A549 (cell line): Measurements from ENCODE around the gene C5AR1. TPM values are rescaled to one million over a fixed set of nuclear protein-coding genes. Genes with fewer than 3 reads are reported as not detected.
A peak's percentile ranks its signal among the peaks of the same experiment; 100 is the strongest.

Experiments
- ATAC-seq, 2 experiments: fragments of 200-7000 bp in 1 of 2; fragments of >200 bp in 1 of 2; cut with Nextera tagmentation in 1 of 2; cut with Tn5 transposase in 1 of 2; 3 replicates each; pipeline versions ENCODE4 v1.8.0 to v1.9.1; 2018 to 2020; ENCODE audit warnings: mild to moderate bottlenecking in 1 of 2, moderate library complexity in 1 of 2
- CTCF ChIA-PET: fragments of 300-600 bp; sonication (Branson Sonifier 250); formaldehyde crosslinking; extraction: SDS; loops from one replicate; lab custom pipeline; 2021; ENCODE audit warnings: antibody characterized with exemption, inconsistent platforms; lab: Yijun Ruan, JAX
- POLR2A ChIA-PET: fragments of 350-600 bp; formaldehyde crosslinking; extraction: SDS; loops from one replicate; lab custom pipeline; 2021; ENCODE audit warnings: antibody characterized with exemption, inconsistent platforms; lab: Yijun Ruan, JAX
- DNase-seq, 2 experiments: peaks; one replicate each; pipeline versions ENCODE4 v3.0.0 to v3.0.0-alpha.2; 2011 to 2016; ENCODE audit warnings: low read depth in 1 of 2, low spot score in 1 of 2
- FAIRE-seq: peaks from 2 replicates; lab custom pipeline; 2011; peaks lifted over from hg19 to GRCh38; lab: Jason Lieb, UNC
- H3K27ac ChIP-seq, 2 experiments: fragments of >200 bp; sonication (Bioruptor Twin); formaldehyde crosslinking; 3 replicates each; pipeline ENCODE4 v1.5.1; 2016 to 2017
- H3K4me1 ChIP-seq: fragments of >200 bp; sonication (Bioruptor Twin); formaldehyde crosslinking; 3 replicates; pipeline ENCODE4 v1.6.1; 2016
- H3K4me2 ChIP-seq: fragments of >200 bp; sonication (Bioruptor Twin); formaldehyde crosslinking; 3 replicates; pipeline ENCODE4 v1.6.1; 2016
- H3K4me3 ChIP-seq: fragments of >200 bp; sonication (Bioruptor Twin); formaldehyde crosslinking; 3 replicates; pipeline ENCODE4 v1.5.1; 2016
- H3K9me3 ChIP-seq: fragments of >200 bp; sonication (Bioruptor Twin); formaldehyde crosslinking; 3 replicates; pipeline ENCODE4 v1.6.1; 2016
- CHD2 ChIP-seq: fragments of 150-350 bp; IDR thresholded peaks from 2 replicates; pipeline ENCODE4 v1.6.1; 2014; ENCODE audit warnings: low read length; ENCODE audit not compliant: partially characterized antibody
- EHF ChIP-seq: fragments of 250-450 bp; sonication (Bioruptor Pico); IDR thresholded peaks from 2 replicates; pipeline ENCODE4 v1.5.0; 2020; ENCODE audit warnings: mild to moderate bottlenecking
- EHMT2 ChIP-seq: fragments of 200-600 bp; sonication (generic); IDR thresholded peaks from 2 replicates; pipeline ENCODE4 v1.6.1; 2016; ENCODE audit warnings: antibody characterized with exemption, low read depth, mild to moderate bottlenecking, moderate library complexity
- EP300 ChIP-seq, 2 experiments: fragments of >200 bp; sonication (Bioruptor Twin); formaldehyde crosslinking; IDR thresholded peaks; 2 replicates in 1 of 2; 3 replicates in 1 of 2; pipeline ENCODE4 v1.6.1; 2016 to 2017
- ESRRA ChIP-seq: fragments of 150-350 bp; IDR thresholded peaks from 2 replicates; pipeline ENCODE4 v1.6.1; 2014; ENCODE audit warnings: mild to moderate bottlenecking, low read length, borderline replicate concordance
- FOXS1 ChIP-seq: fragments of 250-450 bp; sonication (Bioruptor Pico); IDR thresholded peaks from 2 replicates; pipeline ENCODE4 v1.5.0; 2020; ENCODE audit warnings: mild to moderate bottlenecking, moderate library complexity
- HDAC2 ChIP-seq: fragments of 200-600 bp; sonication (generic); IDR thresholded peaks from 2 replicates; pipeline ENCODE4 v1.6.1; 2016
- JUNB ChIP-seq: fragments of >200 bp; sonication (Bioruptor Twin); formaldehyde crosslinking; IDR thresholded peaks from 2 replicates; pipeline ENCODE4 v1.6.1; 2016
- KDM5A ChIP-seq: fragments of 200-600 bp; sonication (generic); IDR thresholded peaks from 2 replicates; pipeline ENCODE4 v1.6.1; 2016; ENCODE audit warnings: antibody characterized with exemption, mild to moderate bottlenecking
- MAFK ChIP-seq: fragments of 450-650 bp; IDR thresholded peaks from 2 replicates; pipeline ENCODE4 v1.6.1; 2014; ENCODE audit not compliant: partially characterized antibody
- MAZ ChIP-seq: fragments of 150-350 bp; IDR thresholded peaks from 2 replicates; pipeline ENCODE4 v1.6.1; 2014; ENCODE audit warnings: antibody characterized with exemption, low read depth, low read length, borderline replicate concordance
- NR3C1 ChIP-seq: fragments of >200 bp; sonication (Bioruptor Twin); formaldehyde crosslinking; IDR thresholded peaks from 3 replicates; pipeline ENCODE4 v1.6.1; 2017
- POLR2AphosphoS2 ChIP-seq: conservative IDR thresholded peaks from 2 replicates; pipeline ENCODE4 v1.6.1; 2012; ENCODE audit warnings: low read length, improper control_type of control experiment, inconsistent platforms
- RAD21 ChIP-seq, 2 experiments: fragments of >200 bp in 1 of 2; sonication (Bioruptor Twin) in 1 of 2; formaldehyde crosslinking in 1 of 2; IDR thresholded peaks in 1 of 2; conservative IDR thresholded peaks in 1 of 2; 2 replicates in 1 of 2; 3 replicates in 1 of 2; pipeline ENCODE4 v1.6.1; 2012 to 2018; ENCODE audit warnings: inconsistent platforms in 1 of 2
- TFCP2L1 ChIP-seq: fragments of 250-450 bp; sonication (Bioruptor Pico); IDR thresholded peaks from 2 replicates; pipeline ENCODE4 v1.5.0; 2021; ENCODE audit warnings: mild to moderate bottlenecking
- TP53 ChIP-seq: fragments of 250-450 bp; sonication (Bioruptor Pico); IDR thresholded peaks from 2 replicates; pipeline ENCODE4 v1.5.0; 2021; ENCODE audit warnings: mild to moderate bottlenecking, moderate library complexity
- ZC3H11A ChIP-seq: fragments of 450-650 bp; IDR thresholded peaks from 2 replicates; pipeline ENCODE4 v1.6.1; 2014; ENCODE audit warnings: antibody characterized with exemption, mild to moderate bottlenecking
- ZFP36 ChIP-seq: fragments of 450-650 bp; IDR thresholded peaks from 2 replicates; pipeline ENCODE4 v1.6.1; 2014; ENCODE audit warnings: borderline replicate concordance; ENCODE audit not compliant: partially characterized antibody
- WGBS: methylation state at CpG from one replicate; pipeline ENCODE4 v1.1.6; 2017; ENCODE audit errors: missing lambda C conversion rate; 5-methylcytosine and 5-hydroxymethylcytosine counted together
- polyA plus RNA-seq, 4 experiments: library from polyadenylated mRNA; depleted of rRNA in 3 of 4; stranded (reverse); fragments of >200 nt; fragmentation: RNase III in 1 of 4; extraction: RNeasy Plus Mini Kit Qiagen cat#74134 plus additional on column Dnase treatment in 1 of 4; gene quantifications; 2 replicates in 3 of 4; 3 replicates in 1 of 4; pipeline ENCODE4 v1.2.3, GENCODE V29; 2011 to 2017
- TF ChIP-seq, protein P1 (sequence below): IDR thresholded peaks from 2 replicates; pipeline ENCODE4 v1.6.1; 2012; ENCODE audit warnings: low read depth, borderline replicate concordance
- TF ChIP-seq, protein P2 (sequence below): fragments of 200-600 bp; sonication (generic); IDR thresholded peaks from 2 replicates; pipeline ENCODE4 v1.6.1; 2016; ENCODE audit warnings: antibody characterized with exemption, mild to moderate bottlenecking, moderate library complexity
- TF ChIP-seq, protein P3 (sequence below): fragments of 250-450 bp; sonication (Bioruptor Pico); IDR thresholded peaks from 2 replicates; pipeline ENCODE4 v1.5.0; 2020; ENCODE audit warnings: low read depth, mild to moderate bottlenecking, moderate library complexity
- TF ChIP-seq, protein P4 (sequence below): fragments of >200 bp; sonication (Bioruptor Twin); formaldehyde crosslinking; IDR thresholded peaks from 3 replicates; pipeline ENCODE4 v1.6.1; 2016
- TF ChIP-seq, protein P5 (sequence below): fragments of 450-650 bp; IDR thresholded peaks from 2 replicates; pipeline ENCODE4 v1.6.1; 2014; ENCODE audit warnings: antibody characterized with exemption
- TF ChIP-seq, protein P6 (sequence below): IDR thresholded peaks from 2 replicates; pipeline ENCODE4 v1.6.1; 2012

Gene C5AR1
- polyA plus RNA-seq, 2 of the 4 experiments (the other 2 are of a cell fraction) = 1.6 to 3.4 TPM

DNA sequence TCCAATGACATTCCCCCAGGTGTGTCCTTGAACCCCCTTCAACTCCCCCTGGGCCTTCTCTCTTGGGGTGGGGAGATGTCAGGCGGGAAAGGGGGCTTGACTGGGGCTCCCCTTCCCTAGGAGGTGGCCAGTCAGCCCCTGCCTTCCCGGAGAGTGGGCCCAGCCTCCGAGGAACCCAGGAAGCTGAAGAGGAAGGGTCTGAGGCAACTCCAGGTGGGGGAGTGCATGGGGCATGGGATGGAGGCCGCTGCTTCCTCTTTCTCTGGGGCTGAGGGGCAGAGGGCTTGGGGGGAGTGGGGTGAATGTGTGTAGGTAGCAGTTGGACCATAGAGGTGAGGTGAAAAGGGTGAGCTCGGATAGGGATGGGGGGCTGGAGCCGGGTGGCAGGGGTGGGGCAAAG is 37.7 kb upstream of the C5AR1 start:
- POLR2A ChIA-PET = interaction anchor here (1.0 to 1.5 kb wide), 2 partner anchors 10 to 15 kb away, joined by 3 to 4 read pairs; no protein-coding TSS in a partner anchor
- H3K4me2 ChIP-seq = no peak overlapping the region
- H3K27ac ChIP-seq = no peak overlapping the region; a peak in 1 of 6 replicates
- CTCF ChIA-PET = interaction anchor here (0.6 to 7.2 kb wide), 9 partner anchors 11 to 259 kb away, joined by 3 to 32 read pairs (median 3); partner anchors contain the start of gene CCDC9
- TF ChIP-seq EP300 (IDR thresholded peaks at IDR 0.05) = no peak
- TF ChIP-seq EHF (CRISPR knock-in tag) = no peak
- TF ChIP-seq ZC3H11A = no peak
- TF ChIP-seq, protein P1, sequence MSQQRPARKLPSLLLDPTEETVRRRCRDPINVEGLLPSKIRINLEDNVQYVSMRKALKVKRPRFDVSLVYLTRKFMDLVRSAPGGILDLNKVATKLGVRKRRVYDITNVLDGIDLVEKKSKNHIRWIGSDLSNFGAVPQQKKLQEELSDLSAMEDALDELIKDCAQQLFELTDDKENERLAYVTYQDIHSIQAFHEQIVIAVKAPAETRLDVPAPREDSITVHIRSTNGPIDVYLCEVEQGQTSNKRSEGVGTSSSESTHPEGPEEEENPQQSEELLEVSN = no peak
- TF ChIP-seq KDM5A = no peak
- no peak for TF ChIP-seq EHMT2
- TF ChIP-seq ZFP36 = no peak
- TF ChIP-seq, protein P2, sequence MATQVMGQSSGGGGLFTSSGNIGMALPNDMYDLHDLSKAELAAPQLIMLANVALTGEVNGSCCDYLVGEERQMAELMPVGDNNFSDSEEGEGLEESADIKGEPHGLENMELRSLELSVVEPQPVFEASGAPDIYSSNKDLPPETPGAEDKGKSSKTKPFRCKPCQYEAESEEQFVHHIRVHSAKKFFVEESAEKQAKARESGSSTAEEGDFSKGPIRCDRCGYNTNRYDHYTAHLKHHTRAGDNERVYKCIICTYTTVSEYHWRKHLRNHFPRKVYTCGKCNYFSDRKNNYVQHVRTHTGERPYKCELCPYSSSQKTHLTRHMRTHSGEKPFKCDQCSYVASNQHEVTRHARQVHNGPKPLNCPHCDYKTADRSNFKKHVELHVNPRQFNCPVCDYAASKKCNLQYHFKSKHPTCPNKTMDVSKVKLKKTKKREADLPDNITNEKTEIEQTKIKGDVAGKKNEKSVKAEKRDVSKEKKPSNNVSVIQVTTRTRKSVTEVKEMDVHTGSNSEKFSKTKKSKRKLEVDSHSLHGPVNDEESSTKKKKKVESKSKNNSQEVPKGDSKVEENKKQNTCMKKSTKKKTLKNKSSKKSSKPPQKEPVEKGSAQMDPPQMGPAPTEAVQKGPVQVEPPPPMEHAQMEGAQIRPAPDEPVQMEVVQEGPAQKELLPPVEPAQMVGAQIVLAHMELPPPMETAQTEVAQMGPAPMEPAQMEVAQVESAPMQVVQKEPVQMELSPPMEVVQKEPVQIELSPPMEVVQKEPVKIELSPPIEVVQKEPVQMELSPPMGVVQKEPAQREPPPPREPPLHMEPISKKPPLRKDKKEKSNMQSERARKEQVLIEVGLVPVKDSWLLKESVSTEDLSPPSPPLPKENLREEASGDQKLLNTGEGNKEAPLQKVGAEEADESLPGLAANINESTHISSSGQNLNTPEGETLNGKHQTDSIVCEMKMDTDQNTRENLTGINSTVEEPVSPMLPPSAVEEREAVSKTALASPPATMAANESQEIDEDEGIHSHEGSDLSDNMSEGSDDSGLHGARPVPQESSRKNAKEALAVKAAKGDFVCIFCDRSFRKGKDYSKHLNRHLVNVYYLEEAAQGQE = no peak
- TF ChIP-seq, protein P3, sequence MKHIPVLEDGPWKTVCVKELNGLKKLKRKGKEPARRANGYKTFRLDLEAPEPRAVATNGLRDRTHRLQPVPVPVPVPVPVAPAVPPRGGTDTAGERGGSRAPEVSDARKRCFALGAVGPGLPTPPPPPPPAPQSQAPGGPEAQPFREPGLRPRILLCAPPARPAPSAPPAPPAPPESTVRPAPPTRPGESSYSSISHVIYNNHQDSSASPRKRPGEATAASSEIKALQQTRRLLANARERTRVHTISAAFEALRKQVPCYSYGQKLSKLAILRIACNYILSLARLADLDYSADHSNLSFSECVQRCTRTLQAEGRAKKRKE (CRISPR knock-in tag) = no peak
- TF ChIP-seq, protein P4, sequence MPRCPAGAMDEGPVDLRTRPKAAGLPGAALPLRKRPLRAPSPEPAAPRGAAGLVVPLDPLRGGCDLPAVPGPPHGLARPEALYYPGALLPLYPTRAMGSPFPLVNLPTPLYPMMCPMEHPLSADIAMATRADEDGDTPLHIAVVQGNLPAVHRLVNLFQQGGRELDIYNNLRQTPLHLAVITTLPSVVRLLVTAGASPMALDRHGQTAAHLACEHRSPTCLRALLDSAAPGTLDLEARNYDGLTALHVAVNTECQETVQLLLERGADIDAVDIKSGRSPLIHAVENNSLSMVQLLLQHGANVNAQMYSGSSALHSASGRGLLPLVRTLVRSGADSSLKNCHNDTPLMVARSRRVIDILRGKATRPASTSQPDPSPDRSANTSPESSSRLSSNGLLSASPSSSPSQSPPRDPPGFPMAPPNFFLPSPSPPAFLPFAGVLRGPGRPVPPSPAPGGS = no peak
- TF ChIP-seq TFCP2L1 (CRISPR knock-in tag) = no peak
- no peak for TF ChIP-seq RAD21 (conservative IDR thresholded peaks at IDR 0.05 in 1 of 2, IDR thresholded peaks at IDR 0.05 in 1 of 2)
- no peak for TF ChIP-seq ESRRA
- TF ChIP-seq HDAC2 = no peak
- no peak for TF ChIP-seq FOXS1 (CRISPR knock-in tag)
- TF ChIP-seq, protein P5, sequence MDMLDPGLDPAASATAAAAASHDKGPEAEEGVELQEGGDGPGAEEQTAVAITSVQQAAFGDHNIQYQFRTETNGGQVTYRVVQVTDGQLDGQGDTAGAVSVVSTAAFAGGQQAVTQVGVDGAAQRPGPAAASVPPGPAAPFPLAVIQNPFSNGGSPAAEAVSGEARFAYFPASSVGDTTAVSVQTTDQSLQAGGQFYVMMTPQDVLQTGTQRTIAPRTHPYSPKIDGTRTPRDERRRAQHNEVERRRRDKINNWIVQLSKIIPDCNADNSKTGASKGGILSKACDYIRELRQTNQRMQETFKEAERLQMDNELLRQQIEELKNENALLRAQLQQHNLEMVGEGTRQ = no peak
- no peaks in the 10 kb centered on the region for H3K9me3 ChIP-seq
- H3K4me3 ChIP-seq = no peak overlapping the region
- peaks cover 15% of the 10 kb centered on the region for H3K4me1 ChIP-seq
- FAIRE-seq (no peak), DNase-seq (no peak), ATAC-seq (no peak)
- WGBS = 96% methylated on average over 3 of the region's 6 CpGs

DNA sequence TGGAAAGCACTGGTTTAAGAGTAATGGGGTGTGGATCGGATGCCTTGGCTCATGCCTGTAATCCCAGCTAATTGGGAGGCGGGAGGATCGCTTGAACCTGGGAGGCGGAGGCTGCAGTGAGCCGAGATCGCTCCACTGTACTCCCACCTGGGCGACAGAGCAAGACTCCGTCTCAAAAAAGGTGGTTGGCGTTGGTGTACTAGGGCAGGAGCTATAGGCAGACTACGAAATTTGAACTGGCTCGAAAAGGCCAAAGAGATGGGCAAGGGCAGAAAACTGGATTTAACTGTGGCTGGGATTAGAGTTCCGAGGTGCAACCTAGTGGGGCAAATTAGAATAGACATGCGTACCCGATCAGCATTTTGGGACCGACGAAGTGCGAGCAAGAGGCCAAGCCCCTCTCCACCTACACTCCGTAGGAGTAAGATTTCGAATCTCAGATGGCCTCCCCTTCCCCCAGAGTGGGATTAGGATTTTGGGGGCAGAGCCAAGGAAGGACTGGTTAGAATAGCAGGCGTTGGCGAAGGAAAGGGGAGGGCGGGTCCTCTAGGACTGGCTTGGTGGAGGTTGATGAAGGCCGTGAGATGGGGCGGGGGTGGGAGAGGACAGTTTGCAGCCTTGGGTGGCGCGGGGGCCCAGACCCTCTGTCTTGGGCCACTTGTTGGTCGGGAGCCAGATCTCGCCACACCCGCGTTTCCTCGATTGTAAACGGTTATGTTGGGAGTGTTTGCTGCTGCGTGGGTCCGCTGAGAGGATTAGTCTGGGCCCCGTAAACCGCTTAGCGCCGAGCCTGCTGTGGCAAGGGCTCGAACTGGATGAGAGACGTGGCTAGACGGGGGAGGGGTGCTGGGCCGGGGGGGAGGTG is 37.0 kb upstream of the C5AR1 start:
- TF ChIP-seq JUNB (no peak), CHD2 (no peak), MAFK (no peak), TP53 (CRISPR knock-in tag) (peak; percentile 17; the same call in 1 of the 2 replicates), POLR2AphosphoS2 (peak; percentile 28), NR3C1 (no peak), TFCP2L1 (CRISPR knock-in tag) (peak; percentile 53; the same call in 1 of the 2 replicates), MAZ (0 out of 2 replicates have a peak, but pooled peaks have one; percentile 23)
- TF ChIP-seq, protein P6, sequence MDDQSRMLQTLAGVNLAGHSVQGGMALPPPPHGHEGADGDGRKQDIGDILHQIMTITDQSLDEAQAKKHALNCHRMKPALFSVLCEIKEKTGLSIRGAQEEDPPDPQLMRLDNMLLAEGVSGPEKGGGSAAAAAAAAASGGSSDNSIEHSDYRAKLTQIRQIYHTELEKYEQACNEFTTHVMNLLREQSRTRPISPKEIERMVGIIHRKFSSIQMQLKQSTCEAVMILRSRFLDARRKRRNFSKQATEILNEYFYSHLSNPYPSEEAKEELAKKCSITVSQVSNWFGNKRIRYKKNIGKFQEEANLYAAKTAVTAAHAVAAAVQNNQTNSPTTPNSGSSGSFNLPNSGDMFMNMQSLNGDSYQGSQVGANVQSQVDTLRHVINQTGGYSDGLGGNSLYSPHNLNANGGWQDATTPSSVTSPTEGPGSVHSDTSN = 0 out of 2 replicates have a peak, but pooled peaks have one; percentile 9
- POLR2A ChIA-PET = interaction anchor here (1.0 kb wide), 1 partner anchor 16 kb away, joined by 3 read pairs; no protein-coding TSS in a partner anchor
- 53% methylated on average over 35 of the region's 42 CpGs for WGBS
- Histone ChIP-seq H3K4me3 (peak overlapping the region; percentile 59), H3K9me3 (no peaks in the 10 kb centered on the region), H3K4me2 (peak overlapping the region; percentile 89), H3K27ac (peak overlapping the region; percentile 80 to 90), H3K4me1 (peaks cover 15% of the 10 kb centered on the region)
- FAIRE-seq (no peak), DNase-seq (no peak), ATAC-seq (peak in 1 of 2 experiments; percentile 0; a peak in 4 of 6 replicates)
- CTCF ChIA-PET = interaction anchor here (0.6 to 7.2 kb wide), 8 partner anchors 12 to 259 kb away, joined by 3 to 32 read pairs (median 4); partner anchors contain the start of gene CCDC9
